Limb (tissue), 2 donors: ENCODE measurements around the gene ZNF626.
"Not testable (repeated sequence)": the region's sequence is repeated elsewhere in the genome, so short reads cannot be mapped to it uniquely, and the experiment has no call there.

Experiments
- DNase-seq, 2 donors: peaks; one replicate each; pipeline ENCODE4 v3.0.0-alpha.2; 2016; ENCODE audit errors: extremely low spot score in 2 of 2

Gene ZNF626

GRCh38 chr19:20661150-20661819 is at the start of gene ZNF626:
ZNF626 (minus strand) TSS chr19:20661571; CDS start chr19:20661446, 125 bp downstream.
- DNase-seq = peak; percentile 95 to 97

DNA sequence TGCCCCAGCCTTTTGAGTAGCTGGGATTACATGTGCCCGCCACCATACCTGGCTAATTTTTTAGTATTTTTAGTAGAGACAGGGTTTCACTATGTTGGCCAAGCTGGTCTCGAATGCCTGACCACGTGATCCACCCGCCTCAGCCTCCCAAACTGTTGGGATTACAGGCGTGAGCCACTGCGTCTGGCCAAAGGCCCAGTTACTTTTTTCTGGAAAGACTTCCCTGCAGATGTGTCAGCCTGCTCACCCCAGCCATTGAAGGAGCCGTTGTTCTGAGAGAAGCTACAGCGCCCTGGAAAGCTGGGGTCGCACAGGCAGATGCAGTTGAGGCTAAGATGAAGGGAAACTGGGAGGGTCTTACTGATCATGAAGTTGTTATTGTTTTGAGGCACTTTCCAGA is 7.9 kb upstream of the ZNF626 start:
- no peak for DNase-seq

DNA sequence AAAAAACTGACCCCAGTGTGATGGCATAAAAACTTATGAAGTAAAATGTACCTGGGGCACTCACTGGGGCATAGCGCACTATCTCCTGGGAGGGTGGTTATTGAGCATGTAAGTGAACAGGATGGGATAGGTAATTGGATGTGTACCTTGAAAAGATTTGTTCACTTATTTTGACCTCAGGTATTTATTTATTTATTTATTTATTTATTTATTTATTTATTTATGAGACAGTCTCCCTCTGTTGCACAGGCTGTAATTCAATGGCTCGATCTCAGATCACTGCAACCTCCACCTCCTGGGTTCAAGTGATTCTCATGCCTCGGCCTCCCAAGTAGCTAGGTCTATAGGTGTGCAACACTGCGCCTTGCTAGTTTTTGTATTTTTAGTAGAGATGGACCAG is 5.9 kb upstream of the ZNF626 start:
- no peak for DNase-seq

DNA sequence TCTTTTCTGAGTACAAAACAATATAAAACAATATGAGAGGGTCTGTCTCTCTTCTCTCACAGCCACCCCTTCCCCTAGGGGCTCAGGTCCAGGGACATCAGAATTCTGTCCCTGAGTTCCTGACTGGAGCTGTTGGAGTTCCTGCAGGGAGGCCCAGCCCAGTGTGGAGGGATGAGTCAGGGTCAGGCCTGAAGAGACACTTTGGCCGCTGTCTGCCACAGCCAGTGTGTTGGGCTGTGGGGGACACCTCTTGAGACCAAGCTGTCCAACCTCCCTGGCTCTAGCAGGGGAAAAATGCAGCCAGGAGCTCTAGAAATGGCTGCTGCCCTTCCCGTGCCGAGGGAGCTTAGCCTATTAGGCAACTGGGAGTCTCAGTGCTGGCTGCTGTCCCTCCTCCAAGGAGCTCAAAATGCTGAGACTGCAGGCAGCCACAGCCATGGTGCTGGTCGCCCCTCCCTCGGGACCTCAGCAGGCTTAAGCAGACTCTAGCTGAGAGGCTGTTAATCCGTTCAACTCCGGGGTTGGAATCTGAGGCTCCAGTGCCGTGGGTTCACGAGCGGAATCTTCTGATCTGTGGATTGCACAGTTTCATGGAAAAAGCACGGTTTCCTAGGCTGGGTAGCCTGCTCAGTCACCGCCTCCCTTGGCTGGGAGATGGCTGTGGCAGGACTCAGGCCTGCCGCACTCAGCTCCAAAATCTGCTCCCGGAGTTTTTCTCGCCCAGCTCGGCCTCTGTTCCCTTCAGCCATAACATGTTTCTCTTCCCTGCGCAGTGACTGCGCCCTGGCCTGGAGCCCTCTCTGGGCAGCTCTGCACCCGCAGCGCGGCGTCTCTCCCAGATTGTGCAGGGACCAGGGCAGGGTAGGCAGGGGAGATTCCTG is 3.8 kb upstream of the ZNF626 start:
- peak in 1 of 2 donors; percentile 4 for DNase-seq

DNA sequence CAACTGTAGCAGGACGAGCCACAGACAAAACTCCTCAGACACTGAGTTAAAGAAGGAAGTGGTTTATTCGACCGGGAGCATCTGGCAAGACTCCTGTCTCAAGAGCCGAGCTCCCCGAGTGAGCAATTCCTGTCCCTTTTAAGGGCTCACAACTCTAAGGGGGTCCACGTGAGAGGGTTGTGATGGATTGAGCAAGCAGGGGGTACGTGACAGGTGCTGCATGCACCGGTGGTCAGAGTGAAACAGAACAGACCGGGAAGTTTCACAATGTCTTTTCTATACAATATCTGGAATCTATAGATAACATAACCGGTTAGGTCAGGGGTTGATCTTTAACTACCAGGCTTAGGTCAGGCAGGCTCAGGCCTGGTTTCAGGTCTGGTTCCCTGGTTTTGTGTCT is 3.1 kb upstream of the ZNF626 start:
- DNase-seq = not testable (repeated sequence)

GRCh38 chr19:20662421-20663105 is 1.2 kb upstream of the ZNF626 start:
- no peak for DNase-seq

- DNase-seq = no peak
Measured at GRCh38 chr19:20660473-20661140, 764 bp downstream of the ZNF626 start.

GRCh38 chr19:20640545-20640944 is 20.8 kb downstream of the ZNF626 start:
- no peak for DNase-seq

DNA sequence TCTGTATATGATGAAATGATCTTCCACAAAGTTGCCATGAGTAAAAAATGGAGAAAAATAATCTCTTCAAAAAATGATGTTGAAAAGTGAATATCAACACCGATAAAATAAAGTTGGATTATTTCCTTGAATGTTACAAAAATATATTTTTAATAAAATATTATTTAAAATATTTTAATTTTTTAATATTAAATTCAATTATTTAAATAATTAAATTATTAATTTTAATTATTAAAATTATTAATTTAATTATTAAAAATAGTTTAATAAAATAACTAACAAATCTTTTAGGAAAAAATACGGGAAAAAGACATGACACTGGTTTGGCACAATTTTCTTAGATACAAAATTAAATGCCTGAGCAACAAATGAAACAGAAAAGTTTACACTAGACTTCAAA is 21.3 kb downstream of the ZNF626 start:
- no peak for DNase-seq

DNA sequence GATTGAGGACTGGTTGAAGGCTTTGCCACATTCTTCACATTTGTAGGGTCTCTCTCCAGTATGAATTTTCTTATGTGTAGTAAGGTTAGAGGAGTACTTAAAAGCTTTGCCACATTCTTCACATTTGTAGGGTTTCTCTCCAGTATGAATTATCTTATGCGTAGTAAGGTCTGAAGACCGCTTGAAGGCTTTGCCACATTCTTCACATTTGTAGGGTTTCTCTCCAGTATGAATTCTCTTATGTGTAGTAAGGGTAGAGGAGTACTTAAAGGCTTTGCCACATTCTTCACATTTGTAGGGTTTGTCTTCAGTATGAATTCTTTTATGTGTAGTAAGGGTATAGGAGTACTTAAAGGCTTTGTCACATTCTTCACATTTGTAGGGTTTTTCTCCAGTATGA is 36.8 kb downstream of the ZNF626 start:
- not testable (repeated sequence) for DNase-seq

DNA sequence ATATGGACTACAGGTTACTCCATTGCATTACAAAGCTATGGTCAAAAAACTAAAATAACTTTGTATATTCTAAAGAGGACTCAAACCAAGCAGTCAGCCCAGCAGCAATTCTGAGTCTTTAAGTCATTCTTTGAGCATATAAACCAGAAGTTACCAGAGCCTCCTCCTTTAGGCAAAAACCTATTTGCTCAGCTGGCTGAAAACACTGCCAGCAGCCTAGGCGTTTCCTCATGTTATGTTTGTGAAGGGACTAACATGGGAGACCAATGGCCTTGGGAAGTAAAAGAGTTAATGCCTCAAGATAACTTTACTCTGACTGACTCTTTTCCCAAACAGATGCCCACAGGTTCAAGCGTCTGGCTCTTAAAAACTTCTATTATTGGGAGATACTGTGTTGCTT is 45.3 kb downstream of the ZNF626 start:
- no peak for DNase-seq

- DNase-seq = not testable (repeated sequence)
Measured at GRCh38 chr19:20614971-20615370, 46.4 kb downstream of the ZNF626 start.

DNA sequence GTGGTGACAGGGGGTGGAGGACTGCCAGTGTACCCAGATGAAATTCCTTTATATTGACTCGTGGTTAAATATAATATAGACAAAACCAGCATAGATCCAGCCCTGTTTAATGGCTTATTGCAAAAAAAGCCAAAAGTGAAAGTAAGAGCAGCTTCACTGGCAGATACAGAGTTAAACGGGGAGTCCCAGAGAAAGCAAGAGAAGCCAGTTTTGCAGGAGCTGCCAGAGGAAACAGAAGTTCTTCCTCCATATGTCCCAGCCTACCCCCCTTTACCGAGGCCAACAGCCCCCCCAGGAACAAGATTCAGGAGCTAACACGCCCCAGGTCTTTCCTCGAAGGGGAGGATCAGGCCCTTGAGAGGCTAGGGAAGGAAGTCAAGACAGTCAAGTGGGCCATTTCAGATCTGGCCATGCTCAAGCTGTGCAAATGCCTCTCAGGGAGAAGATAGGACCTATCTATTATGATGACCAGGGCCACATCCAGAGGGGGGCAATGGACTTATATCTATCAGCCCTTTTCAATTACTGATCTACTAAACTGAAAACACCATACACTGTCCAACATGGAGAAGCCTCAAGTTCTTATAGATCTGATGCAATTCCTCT is 48.6 kb downstream of the ZNF626 start:
- no peak for DNase-seq

DNA sequence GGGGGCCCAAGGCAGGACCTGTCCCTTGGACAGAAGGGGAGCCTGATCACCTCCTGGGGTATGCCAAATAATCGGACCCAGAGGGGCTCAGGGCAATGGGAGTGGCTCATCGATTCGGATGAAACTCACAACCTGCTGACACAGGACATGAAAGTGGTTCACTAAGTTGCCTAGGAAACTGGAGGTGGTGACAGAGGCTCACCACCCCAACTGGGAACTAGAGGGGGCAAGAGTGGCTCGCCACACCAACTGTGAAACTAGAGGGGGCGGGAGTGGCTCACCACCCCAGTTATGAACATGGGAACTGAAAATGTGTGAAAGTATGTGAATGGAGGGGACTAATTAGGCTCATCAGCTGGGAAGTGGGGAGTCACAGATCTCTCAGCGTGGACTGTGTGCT is 49.5 kb downstream of the ZNF626 start:
- DNase-seq = no peak

- no peak for DNase-seq
Measured at GRCh38 chr19:20607943-20608342, 53.4 kb downstream of the ZNF626 start.
